SU-DHL-6 (cell line): Measurements from ENCODE around the gene LTBP1.

Source experiments
- EZH2phosphoT487 ChIP-seq: fragments of 200-600 bp; sonication (generic), shearing (Covaris generic); conservative IDR thresholded peaks from 2 replicates; pipeline ENCODE4 v1.6.1; 2018; ENCODE audit warnings: mild to moderate bottlenecking, antibody characterized with exemption, low read length, moderate library complexity, mixed read lengths
- TF ChIP-seq, protein P1 (sequence below): fragments of 200-600 bp; sonication (generic); IDR thresholded peaks from one replicate; pipeline ENCODE4 v1.5.1; 2017; ENCODE audit warnings: antibody characterized with exemption, mild to moderate bottlenecking, low read length, moderate library complexity; ENCODE audit not compliant: insufficient read depth, poor library complexity, severe bottlenecking

DNA sequence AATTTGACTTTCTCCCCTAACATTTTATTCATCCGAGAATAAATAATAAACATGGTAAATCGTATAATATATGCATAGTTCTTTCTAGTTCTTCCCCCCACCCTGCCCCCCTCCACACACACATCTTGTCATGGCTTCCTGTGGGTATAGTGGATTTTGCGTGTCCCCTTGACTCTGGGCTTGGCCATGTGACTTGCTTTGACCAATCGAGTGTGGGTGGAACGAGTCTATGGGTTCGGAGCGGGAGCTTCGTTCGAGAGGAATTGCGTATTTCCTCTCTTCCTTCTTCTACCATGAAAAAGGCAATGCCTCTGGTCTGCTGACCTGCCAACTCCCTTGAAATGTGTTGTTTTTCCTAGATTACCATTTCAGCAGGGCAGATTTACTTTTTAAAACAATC lies 175.2 kb downstream of the LTBP1 start:
- TF ChIP-seq, protein P1, sequence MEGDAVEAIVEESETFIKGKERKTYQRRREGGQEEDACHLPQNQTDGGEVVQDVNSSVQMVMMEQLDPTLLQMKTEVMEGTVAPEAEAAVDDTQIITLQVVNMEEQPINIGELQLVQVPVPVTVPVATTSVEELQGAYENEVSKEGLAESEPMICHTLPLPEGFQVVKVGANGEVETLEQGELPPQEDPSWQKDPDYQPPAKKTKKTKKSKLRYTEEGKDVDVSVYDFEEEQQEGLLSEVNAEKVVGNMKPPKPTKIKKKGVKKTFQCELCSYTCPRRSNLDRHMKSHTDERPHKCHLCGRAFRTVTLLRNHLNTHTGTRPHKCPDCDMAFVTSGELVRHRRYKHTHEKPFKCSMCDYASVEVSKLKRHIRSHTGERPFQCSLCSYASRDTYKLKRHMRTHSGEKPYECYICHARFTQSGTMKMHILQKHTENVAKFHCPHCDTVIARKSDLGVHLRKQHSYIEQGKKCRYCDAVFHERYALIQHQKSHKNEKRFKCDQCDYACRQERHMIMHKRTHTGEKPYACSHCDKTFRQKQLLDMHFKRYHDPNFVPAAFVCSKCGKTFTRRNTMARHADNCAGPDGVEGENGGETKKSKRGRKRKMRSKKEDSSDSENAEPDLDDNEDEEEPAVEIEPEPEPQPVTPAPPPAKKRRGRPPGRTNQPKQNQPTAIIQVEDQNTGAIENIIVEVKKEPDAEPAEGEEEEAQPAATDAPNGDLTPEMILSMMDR = no peak
- TF ChIP-seq EZH2phosphoT487 = no peak
